A673 (cell line): ENCODE data around the gene MDH1B. TPM values are rescaled to one million over a fixed set of nuclear protein-coding genes. Genes with fewer than 3 reads are reported as not detected.

ENCODE experiments used
- BruUV-seq: library from RNA; stranded (reverse); fragments of 400-500 nt; replicated peaks from 2 replicates; lab custom pipeline; 2021; lab: Mats Ljungman, UMichigan
- CTCF ChIA-PET: fragments of 300-600 bp; sonication (Branson Sonifier 250); formaldehyde crosslinking; loops from one replicate; lab custom pipeline; 2022; ENCODE audit warnings: antibody characterized with exemption; lab: Charles Lee
- POLR2A ChIA-PET: fragments of 300-600 bp; sonication (Branson Sonifier 250); formaldehyde crosslinking; loops from one replicate; lab custom pipeline; 2022; ENCODE audit warnings: antibody characterized with exemption; ENCODE audit not compliant: low non-redundant PET; lab: Charles Lee
- DNase-seq: peaks from one replicate; pipeline ENCODE4 v3.0.0-alpha.2; 2015; ENCODE audit warnings: low spot score
- H3K27ac ChIP-seq: fragments of 200-600 bp; sonication (generic); 2 replicates; pipeline ENCODE4 v1.5.1; 2016; ENCODE audit warnings: mixed run types, low read depth, mild to moderate bottlenecking, mixed read lengths, antibody characterized with exemption, low read length; ENCODE audit not compliant: poor library complexity, severe bottlenecking
- H3K27me3 ChIP-seq: fragments of 200-600 bp; sonication (generic); replicated peaks from 2 replicates; pipeline ENCODE4 v1.6.1; 2017; ENCODE audit warnings: mixed run types, low read depth, mild to moderate bottlenecking, mixed read lengths, antibody characterized with exemption, low read length; ENCODE audit not compliant: insufficient read depth, poor library complexity
- H3K36me3 ChIP-seq: fragments of 200-600 bp; sonication (generic); 2 replicates; pipeline ENCODE4 v1.6.1; 2016; ENCODE audit warnings: mixed run types, mild to moderate bottlenecking, mixed read lengths, antibody characterized with exemption, low read length; ENCODE audit not compliant: insufficient read depth, poor library complexity, severe bottlenecking
- H3K4me1 ChIP-seq: fragments of 200-600 bp; sonication (generic); 2 replicates; pipeline ENCODE4 v1.6.1; 2017; ENCODE audit warnings: mixed run types, mild to moderate bottlenecking, mixed read lengths, antibody characterized with exemption, low read length; ENCODE audit not compliant: insufficient read depth, poor library complexity, severe bottlenecking
- H3K4me3 ChIP-seq: fragments of 200-600 bp; sonication (generic); 2 replicates; pipeline ENCODE4 v1.5.1; 2016; ENCODE audit warnings: low read depth, mixed run types, mild to moderate bottlenecking, mixed read lengths, low read length; ENCODE audit not compliant: poor library complexity, severe bottlenecking
- H3K9me3 ChIP-seq: fragments of 200-600 bp; sonication (generic); 2 replicates; pipeline ENCODE4 v1.6.1; 2016; ENCODE audit warnings: mixed run types, low read depth, mild to moderate bottlenecking, mixed read lengths, antibody characterized with exemption, low read length; ENCODE audit not compliant: poor library complexity, severe bottlenecking
- CTCF ChIP-seq: fragments of 300-800, 200-600 bp; sonication (generic); conservative IDR thresholded peaks from 2 replicates; pipeline ENCODE4 v1.5.1; 2017; ENCODE audit warnings: low read depth, mild to moderate bottlenecking, antibody characterized with exemption, low read length, moderate library complexity, mixed read lengths
- EZH2 ChIP-seq: fragments of 200-600 bp; sonication (generic); IDR thresholded peaks from 2 replicates; pipeline ENCODE4 v1.6.1; 2017; ENCODE audit warnings: borderline replicate concordance, low read depth, mild to moderate bottlenecking, mixed read lengths, antibody characterized with exemption, low read length; ENCODE audit not compliant: poor library complexity, severe bottlenecking
- intact Hi-C: fragments of 100-400 bp; cut with micrococcal nuclease; formaldehyde crosslinking; loops from one replicate; pipeline ENCODE4 v1.10.0; 2022; ENCODE audit not compliant: unreplicated experiment
- total RNA-seq: library from RNA; stranded (reverse); gene quantifications from 2 replicates; pipeline ENCODE4 v1.2.3, GENCODE V29; 2021

The MDH1B gene
- total RNA-seq, 1 experiment from 2014 or later: 0.86 TPM

- ChIA-PET POLR2A (no interaction called here), CTCF (no interaction called here)
- intact Hi-C loops: loop anchor here (10.0 kb wide), 1 partner anchor 819 kb away; the partner anchor contains the start of gene METTL21A
- H3K4me3 ChIP-seq: no peak overlapping the region
- no peaks in the 10 kb centered on the region for H3K36me3 ChIP-seq
- H3K4me1 ChIP-seq: no peaks in the 10 kb centered on the region
- no peaks in the 10 kb centered on the region for H3K9me3 ChIP-seq
- TF ChIP-seq EZH2 (no peak), CTCF (no peak)
- DNase-seq: no peak
- BruUV-seq: no TSS peak
- no peak overlapping the region for H3K27ac ChIP-seq
- H3K27me3 ChIP-seq: no peaks in the 10 kb centered on the region
Measured at GRCh38 chr2:206805887-206806607, 40.9 kb upstream of the MDH1B start.

- ChIA-PET POLR2A (no interaction called here), CTCF (no interaction called here)
- Histone ChIP-seq H3K27ac (no peak overlapping the region), H3K4me3 (no peak overlapping the region), H3K36me3 (no peaks in the 10 kb centered on the region), H3K27me3 (no peaks in the 10 kb centered on the region), H3K4me1 (no peaks in the 10 kb centered on the region), H3K9me3 (no peaks in the 10 kb centered on the region)
- no peak for DNase-seq
- intact Hi-C loops: loop anchor here (5.0 to 10.0 kb wide), 2 partner anchors 178 to 820 kb away; partner anchors contain the start of gene METTL21A
- TF ChIP-seq CTCF (no peak), EZH2 (no peak)
- no TSS peak for BruUV-seq
Measured at GRCh38 chr2:206804326-206804725, 39.2 kb upstream of the MDH1B start.

- Histone ChIP-seq H3K27me3 (no peaks in the 10 kb centered on the region), H3K27ac (no peak overlapping the region), H3K4me3 (no peak overlapping the region), H3K4me1 (no peaks in the 10 kb centered on the region), H3K9me3 (no peaks in the 10 kb centered on the region), H3K36me3 (no peaks in the 10 kb centered on the region)
- POLR2A ChIA-PET: no interaction called here
- intact Hi-C loops: loop anchor here (5.0 to 10.0 kb wide), 2 partner anchors 179 to 822 kb away; partner anchors contain the start of gene METTL21A
- BruUV-seq: no TSS peak
- CTCF ChIA-PET: interaction anchor here (0.6 kb wide), 1 partner anchor 660 kb away, joined by 15 read pairs; no protein-coding TSS in a partner anchor
- no peak for TF ChIP-seq CTCF
- no peak for TF ChIP-seq EZH2
- no peak for DNase-seq
Measured at GRCh38 chr2:206802654-206803514, 37.8 kb upstream of the MDH1B start.
